HG02884 (cell line): ENCODE measurements around the gene SNX9.
"Not testable (repeated sequence)": the region's sequence is repeated elsewhere in the genome, so short reads cannot be mapped to it uniquely, and the experiment has no call there.

Source experiments
- ATAC-seq: cut with Tn5 transposase; IDR thresholded peaks from one replicate; pipeline ENCODE4 v1.9.1; 2021; ENCODE audit warnings: mild to moderate bottlenecking, moderate library complexity; ENCODE audit not compliant: unreplicated experiment

Gene SNX9

DNA sequence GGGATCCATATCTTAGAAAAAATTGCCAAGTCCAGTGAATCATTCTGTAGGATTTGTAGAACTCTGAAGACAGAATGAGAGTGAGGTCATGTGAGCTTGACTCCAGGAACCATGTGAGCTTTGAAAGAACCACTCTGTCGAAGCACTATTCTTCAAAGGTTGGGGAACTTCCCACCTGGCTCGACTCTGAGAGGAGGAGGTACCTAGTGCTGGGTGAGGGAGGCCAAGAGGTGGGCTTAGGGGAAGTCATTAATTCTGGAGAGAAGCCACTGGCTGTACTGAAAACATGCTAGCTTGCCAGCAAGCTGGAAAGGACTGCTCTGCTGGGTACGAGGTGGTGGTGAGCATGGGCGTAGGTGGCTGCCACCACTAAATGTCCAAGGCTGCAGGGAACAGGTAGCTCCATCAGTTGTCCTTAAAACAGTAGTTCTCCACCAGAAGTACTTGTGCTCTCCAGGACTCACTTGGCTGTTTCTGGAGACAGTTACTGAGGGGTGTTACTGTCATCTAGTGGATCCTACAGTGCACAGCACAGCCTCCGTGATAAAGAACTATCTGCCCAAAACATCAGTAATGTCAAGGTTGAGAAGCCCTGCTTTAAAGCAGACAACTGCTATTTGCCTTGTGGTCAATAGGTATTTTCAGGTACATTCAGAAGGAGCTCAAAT, 124.0 kb downstream of the SNX9 start:
- no peak for ATAC-seq

DNA sequence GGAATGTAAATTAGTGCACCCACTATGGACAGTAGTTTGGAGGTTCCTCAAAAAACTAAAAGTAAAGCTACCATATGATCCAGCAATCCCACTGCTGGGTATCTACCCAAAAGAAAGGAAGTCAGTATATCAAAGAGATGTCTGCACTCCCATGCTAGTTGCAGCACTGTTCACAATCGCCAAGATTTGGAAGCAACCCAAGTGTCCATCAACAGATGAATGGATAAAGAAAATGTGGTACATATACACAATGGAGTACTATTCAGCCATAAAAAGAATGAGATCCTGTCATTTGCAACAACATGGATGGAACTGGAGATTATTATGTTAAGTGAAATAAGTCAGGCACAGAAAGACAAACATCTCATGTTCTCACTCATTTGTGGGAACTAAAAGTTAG, 127.9 kb downstream of the SNX9 start:
- not testable (repeated sequence) for ATAC-seq

DNA sequence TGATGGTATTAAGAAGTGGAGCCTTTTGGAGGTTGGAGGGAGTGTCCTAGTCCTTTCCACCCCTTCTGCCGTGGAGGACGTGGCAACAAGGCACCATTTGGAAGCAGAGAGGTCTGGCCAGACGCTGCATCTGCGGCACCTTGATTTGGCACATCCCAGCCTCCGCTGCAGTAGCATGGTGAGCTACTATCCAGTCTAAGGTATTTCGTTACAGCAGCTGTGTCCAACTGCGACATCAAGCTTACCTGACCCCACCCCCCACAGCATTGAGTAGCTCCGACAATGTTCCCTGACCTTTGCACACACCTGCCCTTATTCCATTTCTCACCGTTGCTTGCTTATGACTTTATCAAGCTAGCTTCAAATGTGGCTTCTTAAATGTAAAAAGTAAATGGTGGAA, 128.8 kb downstream of the SNX9 start:
- no peak for ATAC-seq

DNA sequence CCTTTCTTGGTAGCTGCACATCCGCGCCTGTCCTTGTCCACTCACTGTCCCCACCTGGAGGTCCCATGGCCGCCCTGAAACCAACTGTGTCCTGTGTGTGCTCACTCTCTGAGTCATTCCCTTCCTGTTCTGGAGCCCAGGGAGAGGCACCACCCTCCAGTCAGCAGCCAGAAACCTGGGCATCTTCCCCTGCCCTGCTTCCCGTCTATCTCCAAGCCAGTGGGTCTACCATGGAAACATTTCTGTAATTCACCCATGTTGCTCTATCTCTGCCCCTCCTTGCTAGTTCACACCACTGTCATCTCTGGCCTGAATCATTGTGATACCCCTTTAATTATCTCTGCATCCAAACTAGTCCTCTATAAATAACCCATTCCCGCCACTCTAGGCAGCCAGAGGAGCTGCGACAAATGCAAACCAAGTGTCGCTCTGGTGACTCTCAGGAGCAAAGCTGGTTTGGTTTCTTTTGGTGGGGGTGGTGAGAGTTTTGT, 129.9 kb downstream of the SNX9 start:
- ATAC-seq, result no peak

DNA sequence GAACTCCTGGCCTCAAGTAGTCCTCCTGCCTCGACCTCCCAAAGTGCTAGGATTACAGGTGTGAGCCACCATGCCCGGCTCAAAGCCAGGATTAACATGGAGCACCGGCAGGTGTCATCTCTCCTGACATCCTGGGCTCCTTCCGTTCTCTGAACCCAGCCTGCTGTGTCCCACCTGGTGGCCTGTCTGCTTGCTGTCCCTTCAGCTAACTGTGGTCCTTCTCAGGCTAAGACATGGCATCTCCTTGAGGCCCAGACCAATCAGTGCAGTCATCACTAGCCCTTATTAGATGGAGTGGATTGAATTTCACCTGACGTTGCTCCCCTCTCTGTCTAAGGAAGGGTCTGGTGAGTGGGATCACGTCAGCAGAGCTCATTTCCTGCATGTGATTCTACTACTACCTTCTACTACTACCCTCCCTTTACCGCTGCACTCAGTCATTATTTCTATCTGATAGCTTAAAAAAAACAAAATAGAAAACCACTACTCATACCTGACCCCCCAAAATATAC, 130.6 kb downstream of the SNX9 start:
- ATAC-seq, result no peak

DNA sequence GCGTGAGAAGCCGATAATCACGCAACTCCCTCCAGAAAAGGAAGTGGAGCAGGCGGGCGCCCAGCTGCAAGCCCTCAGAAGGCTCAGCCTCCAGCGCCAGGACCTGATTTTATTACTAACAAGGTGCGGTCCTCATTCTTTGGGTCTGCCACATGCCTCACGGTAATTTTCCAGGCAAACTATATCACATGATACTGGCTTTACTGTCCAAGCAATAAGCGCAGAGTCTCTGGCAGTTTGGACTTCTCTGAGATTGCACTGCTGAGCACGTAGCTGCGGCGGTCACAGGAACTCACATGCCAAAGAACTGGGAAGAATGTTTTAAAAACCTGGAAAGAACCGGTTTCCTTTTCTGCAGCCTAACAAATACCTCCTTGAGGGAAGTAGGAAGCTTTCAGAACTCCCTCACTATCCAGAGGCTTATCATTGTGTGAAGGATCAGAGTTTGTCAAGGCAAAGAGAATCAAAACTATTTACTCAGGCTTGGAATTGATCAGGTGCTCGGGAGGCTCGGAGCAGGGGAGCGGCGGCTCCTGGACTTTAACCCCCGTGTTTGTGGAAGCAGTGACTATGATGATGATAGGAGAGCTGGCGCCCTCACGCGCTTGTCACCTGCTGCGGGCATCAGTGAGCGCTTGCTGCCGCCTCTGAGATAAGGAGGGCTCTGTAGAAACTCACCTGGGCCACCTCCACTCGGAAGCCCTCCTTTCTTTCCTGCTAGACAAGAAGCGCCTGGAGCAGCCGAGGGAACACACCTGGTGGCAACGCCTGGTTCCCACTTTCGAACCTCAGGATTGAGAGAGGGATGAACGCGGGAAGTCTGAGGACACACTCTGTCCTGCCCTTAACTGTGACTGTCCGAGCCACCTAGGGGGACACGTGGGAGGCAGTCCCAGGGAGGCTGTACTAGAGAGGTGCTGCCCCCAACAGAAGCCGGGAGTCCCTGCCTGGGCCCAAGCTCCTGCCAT, 131.4 kb downstream of the SNX9 start:
- ATAC-seq, result no peak

DNA sequence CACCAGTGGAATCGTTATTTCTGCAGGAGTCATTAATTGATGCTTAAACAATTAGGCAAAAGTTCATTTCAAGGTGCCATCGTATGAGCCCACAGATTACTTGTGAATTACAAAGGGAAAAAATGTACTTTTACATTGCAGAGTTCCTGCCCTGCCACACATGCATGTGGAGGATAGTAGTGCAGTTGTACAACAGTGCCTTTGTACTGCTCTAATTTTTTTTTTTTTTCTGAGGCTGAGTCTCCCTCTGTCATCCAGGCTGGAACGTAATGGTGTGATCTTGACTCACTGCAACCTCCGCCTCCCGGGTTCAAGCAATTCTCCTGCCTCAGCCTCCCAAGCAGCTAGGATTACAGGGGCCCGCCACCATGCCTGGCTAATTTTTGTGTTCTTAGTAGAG, 132.6 kb downstream of the SNX9 start:
- ATAC-seq, result no peak

DNA sequence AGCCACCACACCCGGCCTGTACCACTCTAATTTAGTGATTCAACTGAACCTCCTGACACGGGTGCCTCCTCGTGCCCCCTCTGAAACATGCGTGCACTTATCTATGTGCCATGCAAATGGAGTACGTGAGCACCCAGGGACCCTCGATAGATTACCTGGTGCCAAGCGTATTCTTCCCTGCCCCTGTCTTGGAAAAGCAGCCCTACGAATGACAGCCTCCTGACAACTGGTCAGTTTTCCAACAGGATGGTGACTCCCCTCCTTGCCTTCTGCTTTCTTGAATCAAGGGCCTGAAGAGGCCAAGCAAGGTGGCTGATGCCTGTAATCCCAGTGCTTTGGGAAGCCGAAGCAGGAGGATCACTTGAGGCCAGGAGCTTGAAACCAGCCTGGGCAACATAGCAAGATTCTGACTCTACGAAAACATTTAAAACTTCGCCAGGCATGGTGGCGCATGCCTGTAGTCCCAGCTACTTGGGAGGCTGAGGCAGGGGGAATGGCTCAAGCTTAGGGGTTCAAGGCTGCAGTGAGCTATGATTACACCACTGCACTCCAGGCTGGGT, 133.2 kb downstream of the SNX9 start:
- no peak for ATAC-seq

DNA sequence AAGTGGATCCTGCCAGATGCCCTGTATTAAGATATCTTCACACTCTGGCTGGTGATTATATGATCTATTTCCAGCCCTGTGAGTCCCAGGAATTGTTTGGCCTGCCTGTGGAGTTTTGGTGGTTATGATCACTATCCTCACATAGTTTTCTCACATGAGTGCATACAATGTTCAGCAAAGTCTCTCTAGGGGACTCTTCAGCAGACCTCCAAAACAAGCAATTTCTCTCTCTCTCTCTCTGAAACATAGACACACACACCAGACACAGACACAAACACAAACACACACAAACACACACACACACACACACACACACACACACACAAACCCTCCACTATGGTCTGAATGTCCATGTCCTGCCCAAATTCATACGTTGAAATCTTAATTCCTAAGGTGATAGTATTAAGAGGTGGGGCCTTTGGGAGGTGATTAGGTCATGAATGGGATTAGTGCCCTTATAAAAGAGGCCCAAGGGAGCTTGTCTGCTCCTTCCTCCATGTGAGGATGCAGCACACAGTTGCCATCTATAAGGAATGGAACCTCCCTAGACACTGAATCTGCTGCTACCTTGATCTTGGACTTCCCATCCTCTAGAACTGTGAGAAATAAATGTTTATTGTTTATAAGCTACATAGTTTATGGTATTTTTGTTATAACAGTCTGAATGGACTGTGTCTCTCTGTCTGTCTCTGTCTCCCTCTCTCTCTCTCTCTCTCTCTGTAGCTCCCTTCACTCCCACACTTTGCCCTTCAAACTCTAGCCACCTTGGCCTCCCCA, 136.6 kb downstream of the SNX9 start:
- no peak for ATAC-seq

DNA sequence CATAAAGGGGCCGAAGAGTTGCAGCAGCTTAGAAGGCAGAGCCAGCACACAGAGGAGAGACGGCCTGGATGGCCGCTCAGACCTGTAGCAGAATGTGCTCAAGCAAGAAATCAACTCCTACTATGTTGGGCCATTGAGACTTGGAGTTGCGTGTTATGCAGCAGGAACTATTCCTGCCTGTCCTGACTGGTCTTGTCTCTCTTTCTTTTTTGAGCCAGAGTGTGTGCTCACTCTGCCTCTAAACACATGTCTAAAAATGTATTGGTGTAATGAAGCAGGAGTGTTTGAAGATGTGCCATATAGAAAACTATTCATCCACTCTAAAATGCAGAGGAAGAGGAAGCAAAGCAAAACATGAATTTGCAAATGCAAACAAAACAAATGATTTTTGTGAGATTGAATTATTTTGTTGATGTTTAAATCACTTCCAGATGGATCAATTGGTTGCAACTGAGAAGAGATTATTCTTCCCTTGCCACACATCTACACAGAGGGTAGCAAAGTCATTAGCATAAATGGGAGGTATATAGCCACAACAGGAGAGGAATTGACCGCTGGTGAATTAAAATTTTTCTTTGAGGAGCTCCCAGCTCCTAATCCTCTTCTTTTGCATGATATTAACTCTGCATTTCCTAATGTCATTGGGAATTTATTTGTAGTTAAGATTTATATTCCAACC, 138.2 kb downstream of the SNX9 start:
- ATAC-seq, result no peak

DNA sequence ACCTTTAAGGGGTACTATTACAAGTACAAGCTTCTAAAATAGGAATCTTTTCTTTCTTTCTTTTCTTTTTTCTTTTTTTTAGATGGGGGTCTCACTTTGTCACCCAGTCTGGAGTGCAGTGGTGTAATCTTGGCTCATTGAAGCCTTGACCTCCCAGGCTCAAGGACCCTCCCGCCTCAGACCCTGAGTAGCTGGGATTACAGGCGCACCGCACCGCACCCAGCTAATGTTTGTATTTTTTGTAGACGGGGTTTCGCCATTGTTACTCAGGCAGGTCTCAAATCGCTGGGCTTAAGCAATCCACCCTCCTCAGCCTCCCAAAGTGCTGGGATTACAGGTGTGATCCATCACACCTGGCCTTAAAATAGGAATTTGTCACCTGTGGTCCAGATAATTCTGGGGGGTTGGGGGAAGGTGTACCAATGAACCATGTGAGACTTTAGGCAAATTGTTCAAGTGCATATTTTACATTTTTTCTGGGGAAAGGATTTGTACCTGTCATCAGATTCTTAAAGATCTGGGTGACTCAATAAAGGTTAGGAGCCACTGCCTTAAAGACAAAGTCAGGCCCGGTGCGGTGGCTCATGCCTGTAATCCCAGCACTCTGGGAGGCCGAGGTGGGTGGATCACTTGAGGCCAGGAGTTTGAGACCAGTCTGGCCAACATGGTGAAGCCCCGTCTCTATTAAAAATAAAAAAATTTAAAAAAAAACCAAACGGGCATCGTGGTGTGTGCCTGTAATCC, 139.0 kb downstream of the SNX9 start:
- no peak for ATAC-seq

DNA sequence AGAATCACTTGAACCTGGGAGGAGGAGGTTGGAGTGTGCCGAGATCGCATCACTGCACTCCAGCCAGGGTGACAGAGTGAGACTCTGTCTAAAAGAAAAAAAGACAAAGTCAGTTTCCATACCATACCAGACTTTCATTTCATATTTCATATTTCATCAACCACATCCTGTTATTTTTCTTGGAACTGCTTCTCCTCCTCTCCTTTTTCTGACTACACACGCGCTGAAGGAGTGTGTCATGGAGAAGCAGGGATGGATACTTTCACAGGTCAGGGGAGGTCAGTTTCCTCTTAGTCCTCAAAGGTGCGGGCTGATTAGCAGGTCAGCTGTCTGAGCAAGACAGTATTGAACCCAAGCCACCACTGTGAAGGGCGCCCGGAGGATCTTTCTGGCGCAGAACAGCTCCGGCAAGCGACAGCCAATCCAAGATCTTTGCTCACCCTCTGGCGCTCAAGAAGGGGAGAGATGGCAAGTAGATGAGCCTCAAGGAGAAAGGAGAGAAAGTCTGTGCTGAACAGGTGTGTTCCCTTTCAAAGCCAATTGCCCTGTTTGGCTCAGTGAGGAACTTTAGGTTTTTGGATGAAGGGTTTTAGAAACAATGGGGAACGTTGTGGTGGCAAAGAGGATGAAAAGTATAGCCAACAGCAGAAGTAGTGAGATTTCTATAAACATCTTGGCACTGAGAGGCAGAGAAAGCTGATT, 139.7 kb downstream of the SNX9 start:
- ATAC-seq, result no peak

DNA sequence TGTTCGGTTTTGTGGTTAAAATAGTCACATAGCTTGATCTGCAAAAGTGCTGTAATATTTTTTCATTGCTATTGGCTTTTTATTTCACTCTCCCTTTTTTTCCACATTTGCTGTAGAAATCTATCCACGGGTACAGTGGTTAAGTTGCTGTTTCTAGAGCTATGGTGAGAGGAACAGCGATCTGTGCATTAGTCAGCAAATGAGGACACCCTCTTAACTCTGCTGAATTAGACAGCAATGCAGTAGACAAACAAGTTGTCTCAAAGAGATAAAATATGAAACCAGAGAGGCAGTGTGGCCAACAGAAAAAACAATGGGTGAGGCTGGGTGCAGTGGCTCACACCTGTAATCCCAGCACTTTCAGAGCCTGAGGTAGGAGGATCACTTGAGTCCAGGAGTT, 141.1 kb downstream of the SNX9 start:
- ATAC-seq, result no peak

DNA sequence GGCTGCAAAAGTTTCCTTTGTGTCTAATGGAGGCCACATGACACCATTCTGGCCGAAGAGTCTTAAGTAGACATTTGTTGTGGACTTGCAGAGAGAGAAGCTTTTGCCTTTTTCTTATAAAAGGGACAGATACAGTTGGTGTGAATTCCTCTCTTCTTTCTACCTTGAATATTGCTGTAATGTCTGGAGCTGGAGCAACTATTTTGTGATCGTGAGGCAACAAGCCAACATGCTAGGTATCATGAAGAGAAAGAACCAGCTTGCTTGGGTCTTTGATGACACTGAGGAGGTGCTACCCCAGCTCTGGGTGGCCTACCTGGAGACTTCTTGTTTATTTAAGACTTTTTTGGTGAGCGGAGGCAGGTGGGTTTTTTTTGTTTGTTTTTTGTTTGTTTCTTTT, 142.3 kb downstream of the SNX9 start:
- no peak for ATAC-seq

DNA sequence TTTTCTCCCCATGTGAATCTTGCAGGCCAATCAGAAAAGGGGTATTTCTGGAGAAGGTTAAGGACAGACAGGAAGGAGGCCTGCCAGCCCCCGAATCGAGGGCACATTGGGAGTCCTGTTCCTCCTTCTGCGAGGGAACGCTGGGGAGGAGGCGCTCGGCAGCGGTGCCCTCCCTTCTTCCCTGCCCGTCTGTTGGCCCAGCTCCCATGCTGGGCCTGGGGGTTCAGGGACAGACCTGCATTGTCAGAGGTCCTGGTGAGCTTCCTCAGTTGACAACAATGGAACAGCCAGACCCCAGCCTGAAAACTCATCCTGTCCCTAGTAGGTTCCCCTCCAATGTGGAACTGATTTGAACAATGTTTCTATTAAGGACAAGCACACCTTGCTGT, 143.5 kb downstream of the SNX9 start:
- ATAC-seq, result no peak

DNA sequence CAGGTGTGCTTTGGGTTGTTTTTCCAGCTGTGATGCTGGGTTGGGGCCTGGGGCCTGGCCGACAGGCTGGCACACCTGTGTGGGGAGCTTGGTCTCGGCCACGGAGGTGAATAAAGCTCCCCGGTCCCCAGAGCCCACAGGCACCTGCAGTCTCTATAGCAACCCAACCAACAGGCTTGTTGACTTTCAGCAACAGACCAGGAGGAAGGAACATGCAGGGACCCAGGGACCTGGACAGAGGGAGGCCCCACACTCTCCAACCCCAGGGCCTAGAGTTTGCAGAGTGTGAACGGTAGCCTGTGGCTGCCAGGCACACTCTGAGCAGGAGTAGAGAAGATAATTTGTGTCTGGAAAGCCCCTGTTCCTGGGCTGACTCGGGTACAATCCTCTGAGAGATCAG, 144.0 kb downstream of the SNX9 start:
- no peak for ATAC-seq

DNA sequence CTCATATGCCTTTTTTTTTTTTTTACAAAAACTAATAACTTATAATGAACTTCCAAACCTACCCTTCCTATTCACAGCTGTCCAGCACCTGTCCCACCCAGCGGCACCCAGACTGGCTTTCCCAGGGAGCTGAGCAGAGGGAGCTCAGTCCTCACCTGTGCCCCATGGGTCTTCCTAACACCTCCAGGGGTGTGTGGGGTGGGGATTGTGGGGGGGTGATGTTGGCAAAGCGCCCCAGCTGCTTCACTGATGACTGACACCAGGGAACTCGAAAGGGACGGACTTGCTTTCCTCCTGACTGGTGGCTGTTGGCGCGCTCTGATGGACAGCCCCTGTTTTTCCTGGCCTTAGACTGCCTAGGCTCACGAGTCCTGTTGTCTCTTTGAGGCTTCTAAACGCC, 144.4 kb downstream of the SNX9 start:
- ATAC-seq, result no peak

DNA sequence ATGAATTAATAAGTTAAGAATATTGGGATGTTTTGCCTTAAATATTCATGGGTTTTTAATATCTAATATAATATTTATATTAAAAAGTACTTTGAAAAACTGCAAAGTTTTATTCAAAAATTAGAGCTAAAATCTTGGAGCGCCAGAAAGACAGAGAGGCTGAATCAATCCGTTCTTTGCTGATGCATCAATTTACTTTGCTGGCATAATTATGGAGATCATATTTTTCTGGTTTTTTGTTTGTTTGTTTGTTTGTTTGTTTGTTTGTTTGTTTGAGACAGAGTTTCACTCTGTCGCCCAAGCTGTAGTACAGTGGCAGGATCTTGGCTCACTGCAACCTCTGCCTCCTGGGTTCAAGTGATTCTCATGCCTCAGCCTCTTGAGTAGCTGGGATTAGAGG, 149.1 kb downstream of the SNX9 start:
- not testable (repeated sequence) for ATAC-seq

DNA sequence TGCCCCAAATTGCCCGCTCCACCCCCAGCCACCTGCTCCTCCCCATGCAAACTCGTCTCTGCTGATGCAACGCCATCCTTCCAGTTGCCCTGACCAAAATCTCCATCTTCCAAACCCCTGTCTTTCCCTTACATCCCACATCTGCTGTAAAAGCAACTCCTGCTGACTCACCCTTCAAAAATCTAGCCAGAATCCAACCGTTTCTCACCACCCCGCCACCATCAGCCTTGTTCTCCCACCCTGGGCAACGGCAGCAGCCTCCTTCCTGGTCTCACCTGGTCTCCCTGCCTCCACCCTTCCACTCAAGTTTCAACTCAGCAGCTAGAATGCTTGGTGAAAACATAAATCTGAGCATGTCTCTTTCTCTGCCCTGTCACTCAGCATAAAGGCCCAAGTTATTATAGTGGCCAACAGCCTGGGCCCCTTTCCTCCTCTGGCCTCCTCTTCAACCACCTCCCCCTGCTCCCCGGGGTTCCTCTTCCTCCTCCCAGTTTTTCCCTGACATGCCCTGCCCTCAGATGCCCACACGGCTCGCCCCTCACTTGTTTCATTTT, 151.4 kb downstream of the SNX9 start:
- ATAC-seq, result no peak
